A172 (cell line): ENCODE measurements around the gene FOSB. TPM values are rescaled to one million over a fixed set of nuclear protein-coding genes. Genes with fewer than 3 reads are reported as not detected.
"Not testable (repeated sequence)": the region's sequence is repeated elsewhere in the genome, so short reads cannot be mapped to it uniquely, and the experiment has no call there.

Source experiments
- DNase-seq: peaks from one replicate; pipeline ENCODE4 v3.0.0-alpha.2; 2015; ENCODE audit warnings: low spot score
- total RNA-seq: library from RNA; depleted of rRNA; stranded (reverse); fragments of >200 nt; shearing (Covaris generic); gene quantifications from 2 replicates; pipeline ENCODE4 v1.2.3, GENCODE V29; 2014

FOSB gene
- total RNA-seq, 1 experiment from 2014 or later = not detected

GRCh38 chr19:45506246-45506988 lies 38.6 kb downstream of the FOSB start:
- peak; percentile 79 for DNase-seq

DNA sequence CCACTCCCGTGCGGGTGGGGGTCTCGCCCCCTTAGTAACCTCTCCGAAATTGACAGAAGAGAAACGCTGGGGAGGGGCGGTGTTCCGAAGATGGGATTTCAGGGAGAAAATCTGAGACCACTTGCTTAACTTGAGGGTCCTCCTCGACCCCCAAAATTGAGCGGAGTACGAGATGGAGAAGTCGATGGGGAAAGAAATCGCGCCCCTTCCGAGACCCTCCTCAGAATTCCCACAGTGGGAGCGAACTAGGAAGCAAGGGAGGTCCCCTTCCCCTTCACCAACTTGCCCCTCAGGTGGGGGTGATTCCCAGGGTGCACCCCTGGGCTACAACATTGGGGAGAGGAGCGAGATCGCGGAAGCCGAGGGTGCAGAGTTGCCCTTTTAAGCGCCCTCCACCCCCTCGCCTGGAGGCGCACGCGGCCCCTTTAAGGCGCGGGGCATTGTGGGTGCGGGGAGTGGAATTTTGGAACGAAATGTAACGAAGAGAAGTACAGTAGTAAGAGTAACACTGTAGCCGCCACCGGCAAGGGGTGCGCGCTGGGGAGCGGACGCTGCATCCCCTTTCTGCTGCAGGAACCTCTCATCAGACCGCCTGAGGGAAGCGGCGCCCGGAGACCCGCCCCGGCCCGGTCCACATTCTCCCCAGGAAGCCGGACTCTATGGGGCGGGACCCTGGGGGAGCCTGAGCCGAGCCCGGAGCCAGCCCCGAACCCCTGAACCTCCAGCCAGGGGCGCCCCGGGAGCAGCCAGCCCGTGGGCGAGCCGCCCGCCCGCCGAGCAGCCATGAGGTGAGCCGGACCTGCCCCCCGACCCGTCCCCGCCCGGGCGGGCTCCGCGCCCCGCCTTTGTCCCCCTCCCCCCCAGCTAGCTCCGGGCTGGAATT lies 39.4 kb downstream of the FOSB start, which contains the start of gene VASP:
VASP (plus strand) TSS at position 491 of the 883 bp plus-strand sequence; CDS start at position 784, 293 bp downstream.
- DNase-seq = peak; percentile 72

GRCh38 chr19:45507872-45508416 lies 40.1 kb downstream of the FOSB start:
- DNase-seq = no peak

- peak; percentile 22 for DNase-seq
Measured at GRCh38 chr19:45508417-45508860, 40.6 kb downstream of the FOSB start.

DNA sequence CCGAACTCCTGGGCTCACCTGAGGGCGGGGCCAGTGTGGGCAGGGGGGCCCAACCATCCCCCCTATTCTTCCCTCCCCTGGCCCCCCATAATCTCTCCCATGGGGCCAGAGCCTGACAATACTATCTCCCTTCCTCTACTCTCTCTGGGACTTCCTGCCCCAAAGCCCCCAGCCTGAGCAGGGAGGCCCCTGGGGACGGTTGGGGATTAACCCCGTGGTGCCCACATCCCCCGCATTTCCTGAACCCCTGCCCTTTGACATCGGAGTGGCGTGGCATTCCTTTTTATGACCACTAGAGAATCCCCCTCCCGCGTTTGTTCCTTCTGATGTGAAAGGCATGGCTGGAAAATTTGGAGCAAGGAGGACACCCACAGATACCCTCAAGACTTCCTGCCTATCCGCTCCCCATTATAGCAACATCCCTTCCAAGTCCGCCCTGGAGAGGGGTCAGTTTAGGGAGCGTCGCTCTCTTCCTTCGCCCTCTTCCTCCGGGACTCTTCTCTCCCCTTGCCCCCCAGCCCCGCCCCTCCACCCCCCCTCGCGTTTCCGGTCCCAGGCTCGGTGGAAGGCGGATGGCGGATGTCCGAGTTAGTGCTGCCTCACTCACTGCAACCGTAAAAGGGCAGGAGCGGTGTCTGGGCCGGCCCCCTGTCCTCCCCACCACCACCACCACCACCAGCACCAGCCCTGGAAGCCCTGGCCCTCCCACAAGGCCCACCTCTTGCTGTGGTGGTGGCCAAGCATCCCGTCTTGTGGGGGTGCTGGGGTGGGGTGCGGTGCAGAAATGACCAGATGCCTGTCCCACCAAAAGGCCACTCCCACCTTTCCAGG lies 41.3 kb downstream of the FOSB start:
- DNase-seq = peak; percentile 51

DNA sequence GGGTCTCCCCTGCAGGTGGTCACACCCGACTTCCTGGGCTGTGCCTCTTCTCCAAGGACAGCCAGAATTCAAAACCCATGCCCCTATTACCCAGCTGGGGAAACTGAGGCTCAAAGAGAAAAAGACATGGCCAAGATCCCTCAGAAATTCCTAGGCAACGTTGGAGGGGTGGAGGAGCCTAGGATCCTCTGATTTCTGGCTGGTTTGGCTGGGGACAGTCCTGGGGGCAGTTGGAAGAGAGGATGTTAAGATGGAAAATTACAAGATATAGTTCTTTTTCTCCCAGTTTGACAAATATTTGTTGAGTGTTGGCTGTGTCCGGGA lies 41.9 kb downstream of the FOSB start:
- no peak for DNase-seq

DNA sequence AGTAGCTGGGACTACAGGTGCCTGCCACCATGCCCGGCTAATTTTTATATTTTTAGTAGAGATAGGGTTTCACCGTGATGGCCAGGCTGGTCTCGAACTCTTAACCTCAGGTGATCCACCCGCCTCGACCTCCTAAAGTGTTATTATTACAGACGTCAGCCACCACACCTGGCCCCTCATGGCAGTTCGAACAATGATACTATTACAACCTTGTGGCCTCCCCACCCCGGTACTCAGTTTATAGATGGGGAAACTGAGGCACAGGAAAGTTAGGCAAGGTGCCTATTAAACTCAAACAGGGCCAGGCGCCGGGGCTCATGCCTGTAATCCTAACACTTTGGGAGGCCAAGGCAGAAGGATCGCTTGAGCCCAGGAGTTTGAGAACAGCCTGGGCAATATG lies 42.6 kb downstream of the FOSB start:
- DNase-seq = not testable (repeated sequence)

DNA sequence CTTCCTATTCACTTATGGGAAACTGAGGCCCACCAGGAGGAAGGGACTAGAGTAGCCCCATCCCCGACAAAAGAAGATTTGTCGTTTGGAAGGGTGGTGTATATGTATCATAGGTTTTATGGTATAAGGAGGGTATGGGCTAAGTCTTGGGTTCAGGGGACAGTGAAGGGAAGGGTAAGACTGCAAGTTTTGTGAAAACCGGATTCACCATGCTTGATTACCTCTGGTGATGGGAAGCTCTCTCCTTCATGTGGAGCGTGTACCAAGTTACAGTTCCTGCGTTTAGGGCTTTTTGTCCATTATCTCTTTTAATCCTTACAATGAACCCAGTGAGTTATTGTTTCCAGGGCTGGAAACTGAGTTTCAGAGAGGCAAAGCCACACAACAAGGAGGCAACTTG lies 43.3 kb downstream of the FOSB start:
- DNase-seq = no peak

- DNase-seq = no peak
Measured at GRCh38 chr19:45512881-45513483, 45.2 kb downstream of the FOSB start.

GRCh38 chr19:45514376-45515051 lies 46.7 kb downstream of the FOSB start:
- DNase-seq = no peak

- DNase-seq = peak; percentile 8
Measured at GRCh38 chr19:45515081-45515624, 47.4 kb downstream of the FOSB start.

DNA sequence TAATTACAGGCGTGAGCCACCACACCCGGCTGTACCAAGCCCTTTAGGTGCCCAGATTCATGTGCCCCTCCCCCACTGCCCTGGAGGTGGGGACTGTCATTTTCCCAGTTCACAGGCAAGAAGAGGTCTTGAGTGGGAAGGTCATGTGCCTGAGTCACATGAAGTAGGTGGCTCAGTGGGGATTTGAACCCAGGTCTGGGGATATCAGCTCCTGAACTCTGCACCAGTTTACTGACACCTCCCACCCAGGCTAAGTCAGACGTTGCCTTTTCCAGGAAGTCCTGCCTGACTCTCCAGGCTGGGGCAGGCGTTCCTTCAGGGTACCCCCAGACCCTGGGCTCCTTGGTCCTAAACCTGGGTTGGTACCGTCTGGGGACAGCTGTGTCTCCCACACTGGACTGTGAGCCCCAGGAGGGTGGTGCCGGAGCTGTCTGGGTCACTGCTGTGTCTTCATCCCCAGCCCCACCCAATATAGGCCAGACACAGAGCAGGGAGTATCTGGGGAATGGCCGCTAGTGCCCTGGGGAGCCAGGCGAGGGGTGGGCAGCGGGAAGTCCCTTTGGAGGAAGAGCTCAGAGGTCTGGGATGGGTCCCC lies 48.1 kb downstream of the FOSB start:
- no peak for DNase-seq

DNA sequence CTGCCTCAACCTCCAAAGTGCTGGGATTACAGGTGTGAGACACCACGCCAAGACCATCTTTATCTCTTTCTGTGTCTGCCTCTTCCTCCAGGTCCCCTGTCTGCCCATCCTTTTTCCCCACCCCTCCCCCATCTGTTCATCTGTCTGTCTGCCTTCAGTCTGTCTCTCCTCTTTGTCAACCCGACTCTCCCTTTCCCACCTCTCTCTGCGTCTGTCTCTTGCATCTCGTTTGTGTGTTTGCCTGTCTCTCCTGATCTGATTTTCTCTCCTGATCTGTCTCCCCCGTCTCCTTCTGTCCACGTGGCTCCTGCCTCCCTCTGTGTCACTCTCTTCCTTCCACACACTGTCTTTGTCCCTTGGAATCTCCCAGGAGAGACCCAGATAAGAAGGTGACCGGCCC lies 49.4 kb downstream of the FOSB start:
- no peak for DNase-seq

GRCh38 chr19:45517641-45518468 lies 50.1 kb downstream of the FOSB start:
- no peak for DNase-seq

DNA sequence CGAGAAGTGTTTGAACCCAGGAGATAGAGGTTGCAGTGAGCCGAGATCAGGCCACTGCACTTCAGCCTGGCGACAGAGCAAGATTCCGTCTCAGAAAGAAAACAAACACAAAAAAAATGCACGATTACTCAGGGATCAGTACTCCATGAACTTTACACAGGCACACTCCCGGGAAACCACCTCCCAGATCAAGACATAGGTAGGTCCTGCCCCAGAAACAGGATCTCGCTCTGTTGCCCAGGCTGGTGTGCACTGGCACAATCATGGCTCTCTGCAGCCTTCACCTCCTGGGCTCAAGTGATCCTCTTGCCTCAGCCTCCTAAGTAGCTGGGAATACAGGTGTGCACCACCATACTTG lies 50.7 kb downstream of the FOSB start:
- DNase-seq = no peak

DNA sequence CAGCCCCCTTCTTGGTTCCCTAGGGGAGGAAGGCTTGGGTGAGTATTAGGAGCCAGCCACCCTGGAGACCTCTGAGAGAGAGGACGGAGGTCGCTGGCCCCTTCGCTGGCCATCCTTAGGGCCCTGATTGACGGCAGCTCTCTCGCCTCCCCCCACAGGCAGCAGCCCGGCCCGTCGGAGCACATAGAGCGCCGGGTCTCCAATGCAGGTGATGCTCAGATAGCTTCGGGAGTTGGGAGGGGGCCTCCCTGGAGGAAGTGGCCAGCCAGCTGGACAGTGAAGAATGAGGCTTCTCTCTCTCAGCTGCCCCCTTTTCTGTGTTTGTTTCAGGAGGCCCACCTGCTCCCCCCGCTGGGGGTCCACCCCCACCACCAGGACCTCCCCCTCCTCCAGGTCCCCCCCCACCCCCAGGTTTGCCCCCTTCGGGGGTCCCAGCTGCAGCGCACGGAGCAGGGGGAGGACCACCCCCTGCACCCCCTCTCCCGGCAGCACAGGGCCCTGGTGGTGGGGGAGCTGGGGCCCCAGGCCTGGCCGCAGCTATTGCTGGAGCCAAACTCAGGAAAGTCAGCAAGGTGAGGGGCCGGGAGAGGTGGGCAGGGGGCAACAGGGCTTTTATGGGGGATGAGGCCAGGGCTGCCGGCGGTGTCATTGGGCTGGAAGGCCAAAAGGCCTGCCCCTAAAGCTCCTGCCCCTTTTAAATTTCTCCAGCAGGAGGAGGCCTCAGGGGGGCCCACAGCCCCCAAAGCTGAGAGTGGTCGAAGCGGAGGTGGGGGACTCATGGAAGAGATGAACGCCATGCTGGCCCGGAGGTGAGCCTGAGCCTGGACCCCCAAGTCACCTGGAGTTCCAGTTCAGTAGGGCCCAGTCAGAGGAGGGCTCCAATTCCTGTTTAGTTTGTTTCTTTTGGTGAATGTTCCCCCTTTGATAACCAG lies 54.5 kb downstream of the FOSB start:
- DNase-seq = no peak

- peak; percentile 82 for DNase-seq
Measured at GRCh38 chr19:45523642-45524256, 56.0 kb downstream of the FOSB start.
